Activated CD4-positive, alpha-beta T cell treated with anti-CD3 and anti-CD28 coated beads, Interleukin-2, amount 50 U/mL, for 16 hours (primary cell): Measurements from ENCODE around the gene KCNJ14.
A peak's percentile ranks its signal among the peaks of the same experiment; 100 is the strongest.

ENCODE experiments used
- DNase-seq: peaks from one replicate; pipeline ENCODE4 v3.0.0-alpha.2; 2020

KCNJ14 gene

DNA sequence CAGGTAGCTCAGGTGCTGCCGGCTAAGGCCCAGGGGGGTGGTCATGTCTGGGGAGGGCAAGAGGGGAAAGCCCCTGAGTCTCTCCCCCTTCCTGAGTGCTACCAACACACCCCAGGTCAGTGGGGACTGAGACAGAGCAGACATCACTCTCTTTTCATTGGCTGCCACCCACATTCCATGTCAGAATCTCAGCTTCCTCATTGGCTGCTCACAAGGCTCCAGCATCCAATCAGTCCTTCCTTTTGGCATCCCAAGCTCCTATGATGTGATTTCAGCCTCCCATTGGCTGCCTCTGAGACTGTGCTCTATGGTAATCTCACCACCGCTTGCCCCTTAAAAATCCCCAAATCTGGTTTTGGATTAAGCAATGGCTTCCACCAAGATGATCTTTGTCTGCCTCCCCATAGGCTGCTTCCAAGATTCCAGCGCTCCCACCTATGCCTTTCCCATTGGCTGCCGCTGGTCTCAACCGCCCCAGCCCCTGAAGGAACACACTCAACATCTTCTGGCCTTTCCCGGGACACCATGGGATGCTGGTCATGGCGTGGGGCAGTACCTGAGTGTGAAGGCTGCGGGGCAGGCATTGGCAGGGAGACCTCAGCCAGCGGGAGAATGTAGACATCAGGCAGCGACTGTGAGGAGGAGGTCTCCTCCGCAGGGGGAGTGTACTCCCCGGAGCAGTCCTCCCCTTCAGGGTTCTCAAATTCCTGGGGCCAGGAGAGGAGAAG lies 54.3 kb downstream of the KCNJ14 start:
- DNase-seq: no peak

DNA sequence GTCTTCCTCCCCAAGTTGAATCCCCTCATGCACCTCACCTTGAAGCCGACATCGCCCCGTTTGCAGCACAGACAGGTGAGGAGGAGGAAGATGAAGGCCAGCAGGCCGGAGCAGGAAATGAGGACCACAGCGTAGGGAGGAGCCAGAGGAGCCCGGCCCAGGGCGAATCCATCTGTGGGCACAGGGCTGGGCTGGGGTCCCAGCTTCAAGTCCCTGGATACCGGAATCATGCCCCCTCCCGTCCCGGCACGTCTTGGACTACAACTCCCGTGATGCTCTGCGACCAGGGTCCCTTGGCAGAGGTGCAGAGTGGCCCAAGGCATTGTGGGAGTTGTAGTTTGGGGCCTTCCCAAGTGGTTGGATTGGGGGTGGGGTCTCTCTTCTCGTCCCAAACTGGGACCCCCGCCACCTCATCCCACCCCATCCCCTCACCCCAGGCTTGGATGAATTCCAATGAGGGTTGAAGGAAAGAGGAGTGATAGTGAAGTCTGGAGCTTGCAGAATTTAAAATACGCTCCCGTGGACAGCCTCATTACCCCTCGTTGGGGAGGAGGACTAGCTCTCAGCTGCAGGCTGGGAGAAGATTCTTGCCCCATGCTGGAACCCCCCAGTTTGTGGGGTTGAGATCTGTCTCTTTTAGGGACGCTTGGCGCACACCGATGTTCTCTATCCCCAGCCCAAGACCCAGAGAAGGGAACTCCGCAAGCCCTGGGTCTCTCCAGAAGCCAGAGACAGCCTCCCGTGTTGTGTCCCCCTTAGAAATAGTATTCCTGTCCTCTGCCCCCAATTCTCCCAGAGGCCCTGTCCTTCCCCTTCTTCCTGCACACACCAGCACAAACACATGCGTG lies 55.3 kb downstream of the KCNJ14 start:
- peak; percentile 74 for DNase-seq

DNA sequence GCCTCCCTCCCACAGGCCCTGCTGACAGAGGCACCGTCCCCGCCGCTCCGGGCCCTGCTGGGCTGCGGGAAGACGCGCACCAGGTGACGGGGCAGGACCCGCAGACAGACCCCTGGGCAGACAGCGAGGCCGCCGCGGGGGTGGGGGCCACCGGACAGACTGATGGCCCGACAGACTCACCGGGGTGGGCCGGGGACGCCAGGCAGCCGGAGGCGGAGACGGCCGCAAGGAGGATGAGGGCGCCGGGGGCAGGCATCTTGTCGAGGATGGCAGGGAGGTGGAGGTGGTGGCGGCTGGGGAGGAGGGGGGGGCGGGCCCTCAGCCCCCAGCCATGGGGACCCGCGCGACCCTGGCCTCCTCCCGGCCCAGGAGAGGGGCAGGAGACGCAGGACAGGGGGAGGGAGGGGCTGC lies 56.0 kb downstream of the KCNJ14 start:
- no peak for DNase-seq

GRCh38 chr19:48511800-48512503 lies 56.6 kb downstream of the KCNJ14 start, which contains the start of gene LMTK3:
TSS of gene LMTK3 (minus strand) at chr19:48511835. CDS start at chr19:48511576, 259 bp downstream.
- DNase-seq: peak; percentile 76

- no peak for DNase-seq
Measured at GRCh38 chr19:48512504-48513288, 57.3 kb downstream of the KCNJ14 start.

DNA sequence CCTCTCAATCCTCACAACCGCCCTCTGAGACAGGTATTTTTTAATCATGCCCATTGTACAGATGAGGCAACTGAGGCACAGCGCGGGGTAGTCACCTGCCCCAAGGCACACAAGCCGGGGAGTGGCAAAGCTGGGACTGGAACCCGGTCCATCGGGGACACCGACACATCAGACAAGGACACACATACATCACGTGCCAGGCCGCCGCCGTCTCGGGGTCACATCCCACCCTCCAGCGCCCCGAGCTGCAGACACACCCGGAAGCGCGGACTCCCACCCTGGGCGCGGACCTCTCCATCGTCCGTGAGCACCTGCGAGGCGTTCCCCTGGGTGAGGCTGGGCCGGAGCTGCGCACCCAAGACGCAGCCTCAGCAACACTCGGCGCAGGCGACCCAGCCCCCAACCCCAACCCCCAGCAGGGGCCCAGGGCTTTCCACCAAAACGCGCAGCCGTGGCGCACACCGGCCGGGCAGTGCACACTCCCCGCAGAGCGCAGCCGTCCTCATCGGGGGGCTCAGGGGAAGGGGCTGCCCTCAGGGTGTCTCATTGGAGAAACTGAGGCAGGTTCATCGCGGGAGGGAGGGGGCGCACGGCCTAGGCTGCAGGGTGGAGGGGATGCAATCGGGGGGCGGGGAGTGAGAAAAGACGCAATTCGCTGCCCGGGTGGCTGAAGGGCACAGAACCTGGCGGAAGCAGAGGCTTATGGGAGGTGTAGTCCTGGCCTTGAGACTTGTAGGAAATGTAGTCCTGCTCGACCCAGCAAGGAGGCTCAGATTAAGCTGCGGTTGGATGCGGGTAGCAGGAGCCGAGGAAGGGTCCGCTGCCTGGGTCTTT lies 58.1 kb downstream of the KCNJ14 start:
- DNase-seq: peak; percentile 80

- DNase-seq: no peak
Measured at GRCh38 chr19:48514123-48514458, 58.7 kb downstream of the KCNJ14 start.

DNA sequence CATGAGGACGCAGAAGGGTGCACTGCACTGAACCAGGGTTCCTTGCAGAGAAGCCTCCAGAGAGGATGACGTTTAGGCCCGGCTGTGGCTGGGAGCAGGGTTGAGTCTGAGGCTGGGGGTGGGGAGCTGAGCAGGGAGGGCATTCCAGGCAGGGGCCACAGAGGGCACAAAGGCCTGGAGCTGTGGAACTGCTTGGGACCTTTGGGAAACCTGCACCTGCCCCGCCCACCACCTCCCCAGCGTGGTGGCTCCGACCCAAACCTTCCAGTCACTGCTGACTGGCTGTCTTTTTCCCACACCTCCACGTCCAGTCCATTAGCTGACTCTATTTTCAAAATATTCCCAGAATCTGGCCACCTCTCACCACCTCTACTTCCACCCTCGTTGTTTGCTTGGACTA lies 61.2 kb downstream of the KCNJ14 start:
- no peak for DNase-seq
